Measurements from ENCODE around the gene PLEKHA1. TPM values are rescaled to one million over a fixed set of nuclear protein-coding genes. Genes with fewer than 3 reads are reported as not detected.

PLEKHA1 gene
- total RNA-seq, 1 experiment from 2014 or later: 30.6 TPM

GRCh38 chr10:122348512-122348911 lies 26.0 kb upstream of the PLEKHA1 start:
- RAD21 ChIA-PET (ENCODE audit: low non-redundant PET in 1 of 2, low total read pairs in 2 of 2, uncharacterized antibody in 2 of 2, unreplicated experiment in 2 of 2): no interaction called here
- ATAC-seq: no peak
- BruUV-seq (replicated peaks): no TSS peak

GRCh38 chr10:122348935-122349361 lies 25.6 kb upstream of the PLEKHA1 start:
- H3K79me2 ChIP-seq (ENCODE audit: insufficient read depth, low read length): no peaks in the 10 kb centered on the region
- H4K20me1 ChIP-seq (ENCODE audit: insufficient read depth): no peaks in the 10 kb centered on the region
- no peak overlapping the region for H3K27ac ChIP-seq (ENCODE audit: low read depth, low read length)
- ChIA-PET RAD21 (ENCODE audit: low non-redundant PET in 1 of 2, low total read pairs in 2 of 2, uncharacterized antibody in 2 of 2, unreplicated experiment in 2 of 2) (no interaction called here), CTCF (no interaction called here), POLR2A (no interaction called here)
- intact Hi-C loops (cut with micrococcal nuclease): no loop called here
- DNase-seq (ENCODE audit: low read depth, low spot score): no peak
- peaks cover 7 to 12% of the 10 kb centered on the region in 2 experiments for H3K4me1 ChIP-seq (ENCODE audit: control insufficient read depth in 1 of 2, insufficient read depth in 2 of 2, low read length in 2 of 2)
- BruUV-seq (replicated peaks): no TSS peak
- no peak overlapping the region for H3K4me2 ChIP-seq (ENCODE audit: low read length)
- no peaks in the 10 kb centered on the region for H3K9me2 ChIP-seq (ENCODE audit: insufficient read depth)
- TF ChIP-seq SIN3A (IDR thresholded peaks at IDR 0.05; ENCODE audit: low read depth) (no peak), POLR2A (IDR thresholded peaks at IDR 0.05; ENCODE audit: borderline replicate concordance, extremely low read depth, insufficient read depth, insufficient read length) (no peak), YY1 (IDR thresholded peaks at IDR 0.05; ENCODE audit: extremely low read depth, insufficient replicate concordance, low read depth, low read length) (no peak), EZH2phosphoT487 (IDR thresholded peaks at IDR 0.05; ENCODE audit: borderline replicate concordance) (no peak), REST (IDR thresholded peaks at IDR 0.05; ENCODE audit: low read depth) (no peak), ATF3 (IDR thresholded peaks at IDR 0.05) (no peak), ZBTB33 (IDR thresholded peaks at IDR 0.05; ENCODE audit: extremely low read depth, insufficient replicate concordance, low read length) (no peak), SRF (IDR thresholded peaks at IDR 0.05; ENCODE audit: low read depth) (no peak), ZNF274 (IDR thresholded peaks at IDR 0.05; ENCODE audit: low read depth, low read length) (no peak)
- no peaks in the 10 kb centered on the region for H3K36me3 ChIP-seq (ENCODE audit: control insufficient read depth in 1 of 2, insufficient read depth in 2 of 2, low read length in 2 of 2)
- no peak for ATAC-seq
- H3K9me3 ChIP-seq (ENCODE audit: control insufficient read depth in 1 of 2, insufficient read depth in 1 of 2, low read depth in 1 of 2, low read length in 2 of 2): no peaks in the 10 kb centered on the region; a peak in 1 of 4 replicates
- no peak overlapping the region for H2AFZ ChIP-seq (ENCODE audit: low read depth, low read length, poor library complexity, severe bottlenecking)
- H3K9ac ChIP-seq (ENCODE audit: low read length): no peak overlapping the region
- H3K4me3 ChIP-seq (replicated peaks in 1 of 2; ENCODE audit: low read depth in 1 of 2, low read length in 2 of 2): no peak overlapping the region
- no peaks in the 10 kb centered on the region for H3K27me3 ChIP-seq (ENCODE audit: insufficient read depth, low read length)

More at GRCh38 chr10:122348512-122348911, 26.0 kb upstream of the PLEKHA1 start:
- no peak overlapping the region for H3K27ac ChIP-seq (ENCODE audit: low read depth, low read length)
- no peaks in the 10 kb centered on the region for H4K20me1 ChIP-seq (ENCODE audit: insufficient read depth)
- H3K9me3 ChIP-seq (ENCODE audit: control insufficient read depth in 1 of 2, insufficient read depth in 1 of 2, low read depth in 1 of 2, low read length in 2 of 2): no peaks in the 10 kb centered on the region; a peak in 1 of 4 replicates
- H2AFZ ChIP-seq (ENCODE audit: low read depth, low read length, poor library complexity, severe bottlenecking): no peak overlapping the region
- ChIA-PET CTCF (no interaction called here), POLR2A (no interaction called here)
- no peak overlapping the region for H3K9ac ChIP-seq (ENCODE audit: low read length)
- TF ChIP-seq ELF1 (IDR thresholded peaks at IDR 0.05; ENCODE audit: borderline replicate concordance, low read depth): no peak
- no peak for DNase-seq (ENCODE audit: low read depth, low spot score)
- H3K4me2 ChIP-seq (ENCODE audit: low read length): no peak overlapping the region
- intact Hi-C loops (cut with micrococcal nuclease): no loop called here
- H3K36me3 ChIP-seq (ENCODE audit: control insufficient read depth in 1 of 2, insufficient read depth in 2 of 2, low read length in 2 of 2): no peaks in the 10 kb centered on the region
- peaks cover 7 to 12% of the 10 kb centered on the region in 2 experiments for H3K4me1 ChIP-seq (ENCODE audit: control insufficient read depth in 1 of 2, insufficient read depth in 2 of 2, low read length in 2 of 2)
- no peaks in the 10 kb centered on the region for H3K27me3 ChIP-seq (ENCODE audit: insufficient read depth, low read length)
- H3K9me2 ChIP-seq (ENCODE audit: insufficient read depth): no peaks in the 10 kb centered on the region
- H3K4me3 ChIP-seq (replicated peaks in 1 of 2; ENCODE audit: low read depth in 1 of 2, low read length in 2 of 2): no peak overlapping the region
- no peaks in the 10 kb centered on the region for H3K79me2 ChIP-seq (ENCODE audit: insufficient read depth, low read length)
